H1 (cell line): ENCODE measurements around the gene COL27A1.

Experiments
- BCL11A ChIP-seq, 2 experiments: IDR thresholded peaks; one replicate each; pipeline ENCODE4 v1.6.1; 2011; ENCODE audit warnings: low read depth in 2 of 2, low read length in 2 of 2, mild to moderate bottlenecking in 2 of 2
- CBX5 ChIP-seq: fragments of 300-800, 300-1000 bp; sonication (generic); IDR thresholded peaks from 2 replicates; pipeline ENCODE4 v1.7.1; 2016; ENCODE audit warnings: antibody characterized with exemption, low read length, low read depth
- CREB1 ChIP-seq: IDR thresholded peaks from 2 replicates; pipeline ENCODE4 v1.6.1; 2012; ENCODE audit warnings: inconsistent platforms
- FOSL1 ChIP-seq: IDR thresholded peaks from 2 replicates; pipeline ENCODE4 v1.6.1; 2011; ENCODE audit warnings: mild to moderate bottlenecking, low read depth, low read length, moderate library complexity; ENCODE audit not compliant: insufficient read depth
- GTF2F1 ChIP-seq: IDR thresholded peaks from 2 replicates; pipeline ENCODE4 v1.6.1; 2012; ENCODE audit warnings: low read depth, low read length, improper control_type of control experiment, borderline replicate concordance
- JUND ChIP-seq: IDR thresholded peaks from 2 replicates; pipeline ENCODE4 v1.6.1; 2011; ENCODE audit warnings: mild to moderate bottlenecking, improper control_type of control experiment, low read length
- POLR2AphosphoS5 ChIP-seq: IDR thresholded peaks from 2 replicates; pipeline ENCODE4 v1.6.1; 2011; ENCODE audit warnings: low read depth, low read length
- RAD21 ChIP-seq, 2 experiments: IDR thresholded peaks in 1 of 2; conservative IDR thresholded peaks in 1 of 2; 2 replicates each; pipeline ENCODE4 v1.6.1; 2011; ENCODE audit warnings: low read depth in 2 of 2, low read length in 2 of 2, improper control_type of control experiment in 1 of 2, inconsistent platforms in 1 of 2, mild to moderate bottlenecking in 1 of 2, moderate library complexity in 1 of 2
- SIX5 ChIP-seq: IDR thresholded peaks from 2 replicates; pipeline ENCODE4 v1.6.1; 2011; ENCODE audit warnings: mild to moderate bottlenecking, low read depth, low read length
- SUZ12 ChIP-seq: fragments of 200-600 bp; sonication (generic); IDR thresholded peaks from 2 replicates; pipeline ENCODE4 v1.6.1; 2012; ENCODE audit warnings: mild to moderate bottlenecking, inconsistent platforms, low read length, moderate library complexity, mixed read lengths
- TF ChIP-seq, protein P1 (sequence below), 3 experiments: IDR thresholded peaks; 1 replicate in 2 of 3; 2 replicates in 1 of 3; pipeline versions ENCODE4 v1.5.1 to v1.6.1; 2011; ENCODE audit warnings: low read length in 3 of 3, mild to moderate bottlenecking in 3 of 3, inconsistent platforms in 2 of 3, low read depth in 1 of 3, moderate library complexity in 1 of 3; ENCODE audit not compliant: insufficient read depth in 1 of 3; ENCODE audit errors: control extremely low read depth in 1 of 3
- TF ChIP-seq, protein P2 (sequence below): IDR thresholded peaks from 2 replicates; pipeline ENCODE4 v1.6.1; 2012; ENCODE audit warnings: inconsistent platforms
- TF ChIP-seq, protein P3 (sequence below): IDR thresholded peaks from 2 replicates; pipeline ENCODE4 v1.6.1; 2011; ENCODE audit warnings: low read length, improper control_type of control experiment

DNA sequence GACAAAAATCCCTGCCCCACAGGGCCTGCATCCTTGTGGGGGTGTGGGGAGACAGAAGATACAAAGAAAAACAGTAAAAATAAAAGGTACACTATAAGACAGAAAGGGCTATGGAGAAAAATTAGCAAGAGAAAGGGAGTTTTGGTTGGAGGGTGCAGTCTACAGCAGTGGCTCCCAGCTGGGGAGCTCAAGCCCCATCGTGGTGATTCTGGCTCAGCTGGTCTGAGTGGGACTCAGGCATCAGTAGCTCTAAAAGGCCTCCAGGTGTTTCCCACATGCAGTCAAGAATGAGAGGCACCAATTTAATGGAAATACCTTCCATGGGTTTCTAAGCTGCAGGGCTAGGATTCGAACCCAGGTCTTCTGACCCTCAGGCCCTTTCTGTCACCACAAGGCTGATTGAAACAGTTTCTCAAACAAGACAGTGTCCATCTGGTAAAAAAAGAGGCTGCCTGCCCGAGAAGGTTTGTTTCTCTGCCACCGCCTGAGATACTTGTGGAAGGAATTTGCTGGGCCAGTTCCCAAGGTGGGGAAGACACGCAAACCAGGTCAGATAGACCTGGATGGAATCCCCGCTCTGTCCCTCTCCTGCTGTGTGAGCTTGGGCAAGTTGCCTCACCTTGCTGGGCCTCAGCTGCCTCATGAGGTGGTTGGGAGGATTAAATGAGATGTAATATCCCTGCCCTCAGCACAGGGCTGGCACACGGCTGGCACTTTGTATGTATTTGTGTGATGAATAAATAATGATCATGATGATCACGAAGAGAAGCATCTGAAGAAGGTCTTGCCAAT lies 43.1 kb downstream of the COL27A1 start:
- TF ChIP-seq, protein P1, sequence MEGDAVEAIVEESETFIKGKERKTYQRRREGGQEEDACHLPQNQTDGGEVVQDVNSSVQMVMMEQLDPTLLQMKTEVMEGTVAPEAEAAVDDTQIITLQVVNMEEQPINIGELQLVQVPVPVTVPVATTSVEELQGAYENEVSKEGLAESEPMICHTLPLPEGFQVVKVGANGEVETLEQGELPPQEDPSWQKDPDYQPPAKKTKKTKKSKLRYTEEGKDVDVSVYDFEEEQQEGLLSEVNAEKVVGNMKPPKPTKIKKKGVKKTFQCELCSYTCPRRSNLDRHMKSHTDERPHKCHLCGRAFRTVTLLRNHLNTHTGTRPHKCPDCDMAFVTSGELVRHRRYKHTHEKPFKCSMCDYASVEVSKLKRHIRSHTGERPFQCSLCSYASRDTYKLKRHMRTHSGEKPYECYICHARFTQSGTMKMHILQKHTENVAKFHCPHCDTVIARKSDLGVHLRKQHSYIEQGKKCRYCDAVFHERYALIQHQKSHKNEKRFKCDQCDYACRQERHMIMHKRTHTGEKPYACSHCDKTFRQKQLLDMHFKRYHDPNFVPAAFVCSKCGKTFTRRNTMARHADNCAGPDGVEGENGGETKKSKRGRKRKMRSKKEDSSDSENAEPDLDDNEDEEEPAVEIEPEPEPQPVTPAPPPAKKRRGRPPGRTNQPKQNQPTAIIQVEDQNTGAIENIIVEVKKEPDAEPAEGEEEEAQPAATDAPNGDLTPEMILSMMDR (IDR thresholded peaks at IDR 0.05; ENCODE audit: control extremely low read depth in 1 of 3, insufficient read depth in 1 of 3, low read depth in 1 of 3, low read length in 3 of 3), result no peak
- no peak for TF ChIP-seq CBX5
- no peak for TF ChIP-seq BCL11A (IDR thresholded peaks at IDR 0.05; ENCODE audit: low read depth in 2 of 2, low read length in 2 of 2)
- no peak for TF ChIP-seq RAD21 (IDR thresholded peaks at IDR 0.05 in 1 of 2, conservative IDR thresholded peaks at IDR 0.05 in 1 of 2; ENCODE audit: low read depth in 2 of 2, low read length in 2 of 2)
- TF ChIP-seq SUZ12, result no peak
- TF ChIP-seq JUND, result no peak
- no peak for TF ChIP-seq GTF2F1
- TF ChIP-seq, protein P2, sequence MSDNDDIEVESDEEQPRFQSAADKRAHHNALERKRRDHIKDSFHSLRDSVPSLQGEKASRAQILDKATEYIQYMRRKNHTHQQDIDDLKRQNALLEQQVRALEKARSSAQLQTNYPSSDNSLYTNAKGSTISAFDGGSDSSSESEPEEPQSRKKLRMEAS, result no peak
- TF ChIP-seq, protein P3, sequence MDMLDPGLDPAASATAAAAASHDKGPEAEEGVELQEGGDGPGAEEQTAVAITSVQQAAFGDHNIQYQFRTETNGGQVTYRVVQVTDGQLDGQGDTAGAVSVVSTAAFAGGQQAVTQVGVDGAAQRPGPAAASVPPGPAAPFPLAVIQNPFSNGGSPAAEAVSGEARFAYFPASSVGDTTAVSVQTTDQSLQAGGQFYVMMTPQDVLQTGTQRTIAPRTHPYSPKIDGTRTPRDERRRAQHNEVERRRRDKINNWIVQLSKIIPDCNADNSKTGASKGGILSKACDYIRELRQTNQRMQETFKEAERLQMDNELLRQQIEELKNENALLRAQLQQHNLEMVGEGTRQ, result no peak
- TF ChIP-seq SIX5, result no peak
- TF ChIP-seq FOSL1, result no peak
- no peak for TF ChIP-seq POLR2AphosphoS5
- no peak for TF ChIP-seq CREB1
